ENCODE data around the gene GPATCH2.

GRCh38 chr1:217417363-217417762 lies 213.5 kb downstream of the GPATCH2 start:
- TF ChIP-seq POLR2A (IDR thresholded peaks at IDR 0.05) (no peak), CTCF (IDR thresholded peaks at IDR 0.05) (no peak), POLR2AphosphoS5 (IDR thresholded peaks at IDR 0.05) (no peak), EP300 (IDR thresholded peaks at IDR 0.05; ENCODE audit: low read depth) (no peak)
